H9 (cell line): ENCODE results near the gene SLC49A4. TPM values are rescaled to one million over a fixed set of nuclear protein-coding genes. Genes with fewer than 3 reads are reported as not detected.
A peak's percentile ranks its signal among the peaks of the same experiment; 100 is the strongest.

Experiments used
- DNase-seq: peaks from one replicate; pipeline ENCODE4 v3.0.0-alpha.2; 2017
- H2AFZ ChIP-seq: one replicate; pipeline ENCODE4 v1.6.1; 2013; ENCODE audit warnings: mild to moderate bottlenecking, low read length, control low read depth, moderate library complexity
- H2AK5ac ChIP-seq: 2 replicates; pipeline ENCODE4 v1.6.1; 2013; ENCODE audit warnings: low read length, control low read depth, mixed read lengths; ENCODE audit not compliant: insufficient read length
- H2BK120ac ChIP-seq: one replicate; pipeline ENCODE4 v1.6.1; 2013; ENCODE audit warnings: low read depth, mild to moderate bottlenecking, low read length, control low read depth, inconsistent platforms; ENCODE audit not compliant: poor library complexity, severe bottlenecking
- H2BK12ac ChIP-seq: 2 replicates; pipeline ENCODE4 v1.6.1; 2013; ENCODE audit warnings: low read length, control low read depth, mixed read lengths, low read depth; ENCODE audit not compliant: insufficient read length
- H2BK15ac ChIP-seq: 2 replicates; pipeline ENCODE4 v1.6.1; 2013; ENCODE audit warnings: low read depth, low read length, control low read depth
- H2BK20ac ChIP-seq: one replicate; pipeline ENCODE4 v1.6.1; 2013; ENCODE audit warnings: low read depth, mild to moderate bottlenecking, low read length, control low read depth, inconsistent platforms; ENCODE audit not compliant: poor library complexity, severe bottlenecking
- H2BK5ac ChIP-seq: 2 replicates; pipeline ENCODE4 v1.6.1; 2013; ENCODE audit warnings: low read length, control low read depth, mixed read lengths; ENCODE audit not compliant: insufficient read length
- H3K14ac ChIP-seq: 2 replicates; pipeline ENCODE4 v1.6.1; 2013; ENCODE audit warnings: low read length, control low read depth; ENCODE audit not compliant: insufficient read depth
- H3K18ac ChIP-seq: 2 replicates; pipeline ENCODE4 v1.6.1; 2013; ENCODE audit warnings: low read depth, mild to moderate bottlenecking, mixed read lengths, low read length, control low read depth; ENCODE audit not compliant: insufficient read length
- H3K23ac ChIP-seq: 2 replicates; pipeline ENCODE4 v1.6.1; 2013; ENCODE audit warnings: low read length, control low read depth, mixed read lengths, low read depth; ENCODE audit not compliant: insufficient read length
- H3K23me2 ChIP-seq: 2 replicates; pipeline ENCODE4 v1.6.1; 2013; ENCODE audit warnings: low read depth, mild to moderate bottlenecking, mixed read lengths, low read length, control low read depth; ENCODE audit not compliant: insufficient read length, poor library complexity, severe bottlenecking
- H3K27ac ChIP-seq: 2 replicates; pipeline ENCODE4 v1.5.1; 2013; ENCODE audit warnings: low read length, control low read depth, mixed read lengths, low read depth; ENCODE audit not compliant: insufficient read length
- H3K27me3 ChIP-seq: 2 replicates; pipeline ENCODE4 v1.6.1; 2013; ENCODE audit warnings: low read length, control low read depth, inconsistent platforms; ENCODE audit not compliant: insufficient read depth
- H3K4ac ChIP-seq: 2 replicates; pipeline ENCODE4 v1.6.1; 2013; ENCODE audit warnings: low read depth, mild to moderate bottlenecking, control low read depth, inconsistent platforms, low read length, moderate library complexity
- H3K4me1 ChIP-seq: 2 replicates; pipeline ENCODE4 v1.6.1; 2013; ENCODE audit warnings: low read length, control low read depth, inconsistent platforms; ENCODE audit not compliant: insufficient read depth
- H3K4me2 ChIP-seq: 2 replicates; pipeline ENCODE4 v1.6.1; 2013; ENCODE audit warnings: low read length, control low read depth, mixed read lengths; ENCODE audit not compliant: insufficient read length, insufficient read depth
- H3K56ac ChIP-seq: 2 replicates; pipeline ENCODE4 v1.6.1; 2013; ENCODE audit warnings: low read depth, mild to moderate bottlenecking, mixed read lengths, low read length, control low read depth; ENCODE audit not compliant: insufficient read length
- H3K79me1 ChIP-seq: 2 replicates; pipeline ENCODE4 v1.6.1; 2013; ENCODE audit warnings: low read depth, mild to moderate bottlenecking, moderate library complexity, low read length, control low read depth, inconsistent platforms; ENCODE audit not compliant: insufficient read depth, poor library complexity, severe bottlenecking
- H3K79me2 ChIP-seq: 2 replicates; pipeline ENCODE4 v1.6.1; 2013; ENCODE audit warnings: low read length, control low read depth, inconsistent platforms; ENCODE audit not compliant: insufficient read depth
- H3K9ac ChIP-seq: 2 replicates; pipeline ENCODE4 v1.6.1; 2013; ENCODE audit warnings: low read length, control low read depth, mixed read lengths; ENCODE audit not compliant: insufficient read length; ENCODE audit errors: extremely low read depth
- H3K9me3 ChIP-seq: one replicate; pipeline ENCODE4 v1.6.1; 2013; ENCODE audit warnings: low read depth, low read length, inconsistent platforms; ENCODE audit not compliant: control insufficient read depth
- H3T11ph ChIP-seq: one replicate; pipeline ENCODE4 v1.6.1; 2013; ENCODE audit warnings: mild to moderate bottlenecking, low read length, control low read depth, inconsistent platforms
- H4K20me1 ChIP-seq: one replicate; pipeline ENCODE4 v1.6.1; 2013; ENCODE audit not compliant: control insufficient read depth, insufficient read length, insufficient read depth
- H4K5ac ChIP-seq: 2 replicates; pipeline ENCODE4 v1.6.1; 2013; ENCODE audit warnings: low read depth, mild to moderate bottlenecking, mixed read lengths, low read length, control low read depth; ENCODE audit not compliant: insufficient read length
- H4K8ac ChIP-seq: replicated peaks from 2 replicates; pipeline ENCODE4 v1.6.1; 2013; ENCODE audit warnings: low read length, control low read depth, mixed read lengths, low read depth; ENCODE audit not compliant: insufficient read length
- H4K91ac ChIP-seq: 2 replicates; pipeline ENCODE4 v1.6.1; 2013; ENCODE audit warnings: low read depth, mild to moderate bottlenecking, moderate library complexity, mixed read lengths, low read length, control low read depth; ENCODE audit not compliant: insufficient read length
- H3K27ac Mint-ChIP-seq, 3 experiments: 2 replicates in 2 of 3; 3 replicates in 1 of 3; pipeline ENCODE4 v1.8.0; 2020 to 2021; ENCODE audit warnings: mixed read lengths in 3 of 3, mild to moderate bottlenecking in 1 of 3, moderate library complexity in 1 of 3
- H3K27me3 Mint-ChIP-seq: 2 replicates; pipeline ENCODE4 v1.8.0; 2021; ENCODE audit warnings: low read depth, mild to moderate bottlenecking, moderate library complexity, mixed read lengths
- H3K36me3 Mint-ChIP-seq, 3 experiments: 2 replicates in 2 of 3; 3 replicates in 1 of 3; pipeline ENCODE4 v1.8.0; 2020 to 2021; ENCODE audit warnings: low read depth in 3 of 3, mixed read lengths in 3 of 3; ENCODE audit not compliant: insufficient read depth in 1 of 3
- H3K4me1 Mint-ChIP-seq, 2 experiments: 2 replicates each; pipeline ENCODE4 v1.8.0; 2020; ENCODE audit warnings: mixed read lengths in 2 of 2
- H3K4me3 Mint-ChIP-seq, 2 experiments: 2 replicates in 1 of 2; 3 replicates in 1 of 2; pipeline ENCODE4 v1.8.0; 2020 to 2021; ENCODE audit warnings: mild to moderate bottlenecking in 2 of 2, mixed read lengths in 2 of 2, moderate library complexity in 1 of 2
- H3K9me3 Mint-ChIP-seq, 2 experiments: 2 replicates in 1 of 2; 3 replicates in 1 of 2; pipeline ENCODE4 v1.8.0; 2020; ENCODE audit warnings: mild to moderate bottlenecking in 2 of 2, mixed read lengths in 2 of 2, moderate library complexity in 1 of 2
- WGBS: extraction: QIAGEN DNeasy Blood & Tissue Kit; methylation state at CpG from one replicate; pipeline ENCODE4 v1.1.7; 2013; ENCODE audit warnings: missing lambda C conversion rate, low lambda C conversion rate, mixed read lengths; ENCODE audit not compliant: insufficient read length; ENCODE audit errors: extremely low coverage; 5-methylcytosine and 5-hydroxymethylcytosine counted together
- long read RNA-seq: library from polyadenylated mRNA; unstranded; transcript quantifications from one replicate; pipeline ENCODE4 v2.0.0, GENCODE V29; 2020
- total RNA-seq: library from RNA; stranded (reverse); gene quantifications from 2 replicates; pipeline ENCODE4 v1.2.1, GENCODE V29; 2021
- TF ChIP-seq, protein P1 (sequence below): fragments of 200-600 bp; sonication (generic); conservative IDR thresholded peaks from 3 replicates; pipeline ENCODE4 v1.8.0; 2021; ENCODE audit warnings: antibody characterized with exemption, mild to moderate bottlenecking

SLC49A4 gene, protein sequence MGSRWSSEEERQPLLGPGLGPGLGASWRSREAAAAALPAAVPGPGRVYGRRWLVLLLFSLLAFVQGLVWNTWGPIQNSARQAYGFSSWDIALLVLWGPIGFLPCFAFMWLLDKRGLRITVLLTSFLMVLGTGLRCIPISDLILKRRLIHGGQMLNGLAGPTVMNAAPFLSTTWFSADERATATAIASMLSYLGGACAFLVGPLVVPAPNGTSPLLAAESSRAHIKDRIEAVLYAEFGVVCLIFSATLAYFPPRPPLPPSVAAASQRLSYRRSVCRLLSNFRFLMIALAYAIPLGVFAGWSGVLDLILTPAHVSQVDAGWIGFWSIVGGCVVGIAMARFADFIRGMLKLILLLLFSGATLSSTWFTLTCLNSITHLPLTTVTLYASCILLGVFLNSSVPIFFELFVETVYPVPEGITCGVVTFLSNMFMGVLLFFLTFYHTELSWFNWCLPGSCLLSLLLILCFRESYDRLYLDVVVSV
- 10.0 and 10.7 TPM in 2 replicates for total RNA-seq
- long read RNA-seq, partial matches to known transcripts = 0 of 1 reads
- long read RNA-seq, other reads (novel, unspliced or antisense) = 0 of 1 reads

- H3K79me2 ChIP-seq = peaks cover 2% of the 10 kb centered on the region; the same call in 1 of the 2 replicates
- peak within 1 kb of the TSS; percentile 61 for H3K18ac ChIP-seq
- H3K56ac ChIP-seq = no peak within 1 kb of the TSS
- H3K36me3 Mint-ChIP-seq = no peaks in the 10 kb centered on the region
- no peak within 1 kb of the TSS for H3T11ph ChIP-seq
- H4K8ac ChIP-seq = no peak within 1 kb of the TSS
- H3K9me3 Mint-ChIP-seq = no peaks in the 10 kb centered on the region
- H2AK5ac ChIP-seq = no peak within 1 kb of the TSS
- H3K27ac ChIP-seq = peak within 1 kb of the TSS; percentile 42
- no peaks in the 10 kb centered on the region for H3K9me3 ChIP-seq
- no CpG with 5 or more reads among the region's 84 CpGs for WGBS
- H2BK5ac ChIP-seq = no peak within 1 kb of the TSS
- H3K4ac ChIP-seq = no peak within 1 kb of the TSS
- H3K23ac ChIP-seq = no peak within 1 kb of the TSS
- no peak within 1 kb of the TSS for H4K91ac ChIP-seq
- peaks cover 6% of the 10 kb centered on the region for H3K23me2 ChIP-seq
- H2BK120ac ChIP-seq = no peak within 1 kb of the TSS
- H2AFZ ChIP-seq = no peak within 1 kb of the TSS
- H3K27me3 ChIP-seq = peaks cover 4% of the 10 kb centered on the region; the same call in 1 of the 2 replicates
- H3K4me1 Mint-ChIP-seq = peaks cover 20 to 22% of the 10 kb centered on the region in 2 experiments
- no peaks in the 10 kb centered on the region for H3K79me1 ChIP-seq
- no peaks in the 10 kb centered on the region for H3K4me1 ChIP-seq
- no peak within 1 kb of the TSS for H2BK20ac ChIP-seq
- H3K4me3 Mint-ChIP-seq = peak within 1 kb of the TSS; percentile 75 to 87
- peak within 1 kb of the TSS; percentile 72 for H3K14ac ChIP-seq
- peak within 1 kb of the TSS; percentile 84 for H3K4me2 ChIP-seq
- H2BK12ac ChIP-seq = peak within 1 kb of the TSS; percentile 16
- no peak within 1 kb of the TSS for H2BK15ac ChIP-seq
- no peaks in the 10 kb centered on the region for H4K20me1 ChIP-seq
- H3K27ac Mint-ChIP-seq = peak within 1 kb of the TSS; percentile 98 to 100 (median 99)
- H3K9ac ChIP-seq = peak within 1 kb of the TSS; percentile 55
- no peak within 1 kb of the TSS for H4K5ac ChIP-seq
- TF ChIP-seq, protein P1, sequence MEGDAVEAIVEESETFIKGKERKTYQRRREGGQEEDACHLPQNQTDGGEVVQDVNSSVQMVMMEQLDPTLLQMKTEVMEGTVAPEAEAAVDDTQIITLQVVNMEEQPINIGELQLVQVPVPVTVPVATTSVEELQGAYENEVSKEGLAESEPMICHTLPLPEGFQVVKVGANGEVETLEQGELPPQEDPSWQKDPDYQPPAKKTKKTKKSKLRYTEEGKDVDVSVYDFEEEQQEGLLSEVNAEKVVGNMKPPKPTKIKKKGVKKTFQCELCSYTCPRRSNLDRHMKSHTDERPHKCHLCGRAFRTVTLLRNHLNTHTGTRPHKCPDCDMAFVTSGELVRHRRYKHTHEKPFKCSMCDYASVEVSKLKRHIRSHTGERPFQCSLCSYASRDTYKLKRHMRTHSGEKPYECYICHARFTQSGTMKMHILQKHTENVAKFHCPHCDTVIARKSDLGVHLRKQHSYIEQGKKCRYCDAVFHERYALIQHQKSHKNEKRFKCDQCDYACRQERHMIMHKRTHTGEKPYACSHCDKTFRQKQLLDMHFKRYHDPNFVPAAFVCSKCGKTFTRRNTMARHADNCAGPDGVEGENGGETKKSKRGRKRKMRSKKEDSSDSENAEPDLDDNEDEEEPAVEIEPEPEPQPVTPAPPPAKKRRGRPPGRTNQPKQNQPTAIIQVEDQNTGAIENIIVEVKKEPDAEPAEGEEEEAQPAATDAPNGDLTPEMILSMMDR = no peak
- peaks cover 15% of the 10 kb centered on the region for H3K27me3 Mint-ChIP-seq
- DNase-seq = peak; percentile 93
Measured at GRCh38 chr3:122794779-122795673, at the start of gene SLC49A4. Gene SLC49A4 (plus strand): TSS chr3:122795069. CDS start chr3:122795193, 124 bp downstream.
